Measurements from ENCODE around the gene CORO2A. TPM values are rescaled to one million over a fixed set of nuclear protein-coding genes. Genes with fewer than 3 reads are reported as not detected.

The CORO2A gene
- polyA plus RNA-seq, 1 of the 3 experiments (the other 2 are of a cell fraction), result 2.3 TPM

DNA sequence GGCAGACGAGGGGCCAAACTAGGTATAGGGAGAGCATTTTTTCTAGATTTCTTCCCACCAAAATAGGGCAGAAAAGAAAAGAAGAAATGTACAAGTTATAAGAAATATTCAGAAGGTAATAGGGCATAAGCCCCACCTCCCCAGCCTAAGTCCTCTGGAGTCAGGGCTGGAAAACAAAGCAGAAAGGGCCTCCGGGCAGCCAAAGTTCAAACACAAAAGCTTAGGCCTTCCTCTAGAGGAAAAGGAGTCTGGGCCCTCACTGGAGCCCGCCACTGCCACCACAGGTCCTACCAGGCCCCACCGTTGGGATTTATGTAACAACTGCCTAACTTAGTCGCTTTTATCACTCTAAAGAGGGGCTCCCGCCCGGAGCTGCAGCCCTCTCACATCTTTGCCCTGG is 35.4 kb upstream of the CORO2A start:
- 88% methylated on average over 7 of the region's 7 CpGs for WGBS (ENCODE audit: low lambda C conversion rate)
- DNase-seq, result no peak

GRCh38 chr9:98226957-98227356 is 34.5 kb upstream of the CORO2A start:
- ChIA-PET POLR2A (no interaction called here), CTCF (interaction anchor here (3.5 kb wide), 1 partner anchor 22 kb away, joined by 12 read pairs; no protein-coding TSS in a partner anchor)
- Histone ChIP-seq H4K20me1 (ENCODE audit: insufficient read depth) (no peaks in the 10 kb centered on the region), H3K4me3 (ENCODE audit: low read depth in 2 of 2, low read length in 1 of 2) (no peak overlapping the region), H2AFZ (ENCODE audit: low read depth) (no peak overlapping the region), H3K79me2 (ENCODE audit: insufficient read depth) (no peaks in the 10 kb centered on the region), H3K36me3 (replicated peaks in 1 of 2; ENCODE audit: control insufficient read depth in 1 of 2, insufficient read depth in 2 of 2, low read length in 1 of 2) (peaks cover 4 to 10% of the 10 kb centered on the region in 2 experiments), H3K27ac (ENCODE audit: low read depth in 2 of 2, low read length in 1 of 2) (no peak overlapping the region), H3F3A (replicated peaks; ENCODE audit: insufficient read depth) (peaks cover 8% of the 10 kb centered on the region), H3K9me2 (no peaks in the 10 kb centered on the region), H3K4me2 (no peak overlapping the region), H3K9ac (no peak overlapping the region), H3K9me3 (no peaks in the 10 kb centered on the region), H3K27me3 (ENCODE audit: insufficient read depth) (no peaks in the 10 kb centered on the region), H3K4me1 (ENCODE audit: control insufficient read depth in 1 of 2, insufficient read depth in 2 of 2, low read depth in 1 of 2, low read length in 1 of 2) (peaks cover 4 to 18% of the 10 kb centered on the region in 2 experiments; a peak in 3 of 4 replicates)
- DNase-seq, result no peak
- WGBS (ENCODE audit: low lambda C conversion rate), result 83% methylated on average over 4 of the region's 4 CpGs
- TF ChIP-seq GATA2 (CRISPR knock-in tag; IDR thresholded peaks at IDR 0.05), result no peak
- TF ChIP-seq GABPA (IDR thresholded peaks at IDR 0.05; ENCODE audit: low read depth), result no peak
- TF ChIP-seq, protein P1, sequence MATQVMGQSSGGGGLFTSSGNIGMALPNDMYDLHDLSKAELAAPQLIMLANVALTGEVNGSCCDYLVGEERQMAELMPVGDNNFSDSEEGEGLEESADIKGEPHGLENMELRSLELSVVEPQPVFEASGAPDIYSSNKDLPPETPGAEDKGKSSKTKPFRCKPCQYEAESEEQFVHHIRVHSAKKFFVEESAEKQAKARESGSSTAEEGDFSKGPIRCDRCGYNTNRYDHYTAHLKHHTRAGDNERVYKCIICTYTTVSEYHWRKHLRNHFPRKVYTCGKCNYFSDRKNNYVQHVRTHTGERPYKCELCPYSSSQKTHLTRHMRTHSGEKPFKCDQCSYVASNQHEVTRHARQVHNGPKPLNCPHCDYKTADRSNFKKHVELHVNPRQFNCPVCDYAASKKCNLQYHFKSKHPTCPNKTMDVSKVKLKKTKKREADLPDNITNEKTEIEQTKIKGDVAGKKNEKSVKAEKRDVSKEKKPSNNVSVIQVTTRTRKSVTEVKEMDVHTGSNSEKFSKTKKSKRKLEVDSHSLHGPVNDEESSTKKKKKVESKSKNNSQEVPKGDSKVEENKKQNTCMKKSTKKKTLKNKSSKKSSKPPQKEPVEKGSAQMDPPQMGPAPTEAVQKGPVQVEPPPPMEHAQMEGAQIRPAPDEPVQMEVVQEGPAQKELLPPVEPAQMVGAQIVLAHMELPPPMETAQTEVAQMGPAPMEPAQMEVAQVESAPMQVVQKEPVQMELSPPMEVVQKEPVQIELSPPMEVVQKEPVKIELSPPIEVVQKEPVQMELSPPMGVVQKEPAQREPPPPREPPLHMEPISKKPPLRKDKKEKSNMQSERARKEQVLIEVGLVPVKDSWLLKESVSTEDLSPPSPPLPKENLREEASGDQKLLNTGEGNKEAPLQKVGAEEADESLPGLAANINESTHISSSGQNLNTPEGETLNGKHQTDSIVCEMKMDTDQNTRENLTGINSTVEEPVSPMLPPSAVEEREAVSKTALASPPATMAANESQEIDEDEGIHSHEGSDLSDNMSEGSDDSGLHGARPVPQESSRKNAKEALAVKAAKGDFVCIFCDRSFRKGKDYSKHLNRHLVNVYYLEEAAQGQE (IDR thresholded peaks at IDR 0.05; ENCODE audit: low read depth, low read length), result no peak
- TF ChIP-seq MAX (IDR thresholded peaks at IDR 0.05; ENCODE audit: low read depth), result no peak
- no peak for TF ChIP-seq MEF2A (IDR thresholded peaks at IDR 0.05; ENCODE audit: borderline replicate concordance, low read depth)
- TF ChIP-seq, protein P2, sequence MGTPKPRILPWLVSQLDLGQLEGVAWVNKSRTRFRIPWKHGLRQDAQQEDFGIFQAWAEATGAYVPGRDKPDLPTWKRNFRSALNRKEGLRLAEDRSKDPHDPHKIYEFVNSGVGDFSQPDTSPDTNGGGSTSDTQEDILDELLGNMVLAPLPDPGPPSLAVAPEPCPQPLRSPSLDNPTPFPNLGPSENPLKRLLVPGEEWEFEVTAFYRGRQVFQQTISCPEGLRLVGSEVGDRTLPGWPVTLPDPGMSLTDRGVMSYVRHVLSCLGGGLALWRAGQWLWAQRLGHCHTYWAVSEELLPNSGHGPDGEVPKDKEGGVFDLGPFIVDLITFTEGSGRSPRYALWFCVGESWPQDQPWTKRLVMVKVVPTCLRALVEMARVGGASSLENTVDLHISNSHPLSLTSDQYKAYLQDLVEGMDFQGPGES (IDR thresholded peaks at IDR 0.05; ENCODE audit: low read depth, low read length), result no peak
- TF ChIP-seq PBX3 (IDR thresholded peaks at IDR 0.05), result no peak
- TF ChIP-seq, protein P3, sequence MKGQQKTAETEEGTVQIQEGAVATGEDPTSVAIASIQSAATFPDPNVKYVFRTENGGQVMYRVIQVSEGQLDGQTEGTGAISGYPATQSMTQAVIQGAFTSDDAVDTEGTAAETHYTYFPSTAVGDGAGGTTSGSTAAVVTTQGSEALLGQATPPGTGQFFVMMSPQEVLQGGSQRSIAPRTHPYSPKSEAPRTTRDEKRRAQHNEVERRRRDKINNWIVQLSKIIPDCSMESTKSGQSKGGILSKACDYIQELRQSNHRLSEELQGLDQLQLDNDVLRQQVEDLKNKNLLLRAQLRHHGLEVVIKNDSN (IDR thresholded peaks at IDR 0.05; ENCODE audit: borderline replicate concordance, low read depth), result no peak

More for the DNA sequence above, 35.4 kb upstream of the CORO2A start:
- H3K9me2 ChIP-seq, result no peaks in the 10 kb centered on the region
- H3K27me3 ChIP-seq (ENCODE audit: insufficient read depth), result no peaks in the 10 kb centered on the region
- H4K20me1 ChIP-seq (ENCODE audit: insufficient read depth), result no peaks in the 10 kb centered on the region
- H3K27ac ChIP-seq (ENCODE audit: low read depth in 2 of 2, low read length in 1 of 2), result no peak overlapping the region
- no peak overlapping the region for H2AFZ ChIP-seq (ENCODE audit: low read depth)
- H3K36me3 ChIP-seq (replicated peaks in 1 of 2; ENCODE audit: control insufficient read depth in 1 of 2, insufficient read depth in 2 of 2, low read length in 1 of 2), result peaks cover 4 to 10% of the 10 kb centered on the region in 2 experiments
- no peak overlapping the region for H3K9ac ChIP-seq
- H3K79me2 ChIP-seq (ENCODE audit: insufficient read depth), result no peaks in the 10 kb centered on the region
- no peak overlapping the region for H3K4me2 ChIP-seq
- peaks cover 2 to 18% of the 10 kb centered on the region in 2 experiments; a peak in 3 of 4 replicates for H3K4me1 ChIP-seq (ENCODE audit: control insufficient read depth in 1 of 2, insufficient read depth in 2 of 2, low read depth in 1 of 2, low read length in 1 of 2)
- peaks cover 13% of the 10 kb centered on the region for H3F3A ChIP-seq (replicated peaks; ENCODE audit: insufficient read depth)
- ChIA-PET CTCF (interaction anchor here (1.2 to 3.5 kb wide), 2 partner anchors 23 to 154 kb away, joined by 3 to 12 read pairs; no protein-coding TSS in a partner anchor), POLR2A (no interaction called here)
- no peak overlapping the region for H3K4me3 ChIP-seq (ENCODE audit: low read depth in 2 of 2, low read length in 1 of 2)
- TF ChIP-seq, protein P2 (IDR thresholded peaks at IDR 0.05; ENCODE audit: low read depth, low read length), result no peak
- TF ChIP-seq NFIC (IDR thresholded peaks at IDR 0.05; ENCODE audit: borderline replicate concordance), result no peak
- no peak for TF ChIP-seq GATA2 (CRISPR knock-in tag; IDR thresholded peaks at IDR 0.05)
- no peak for TF ChIP-seq MXI1 (IDR thresholded peaks at IDR 0.05; ENCODE audit: low read depth, low read length)
- TF ChIP-seq POLR2AphosphoS5 (IDR thresholded peaks at IDR 0.05; ENCODE audit: low read depth, low read length), result no peak
- no peak for TF ChIP-seq USF2 (IDR thresholded peaks at IDR 0.05; ENCODE audit: borderline replicate concordance, low read depth, low read length)
- no peak for TF ChIP-seq RAD21 (IDR thresholded peaks at IDR 0.05; ENCODE audit: low read length)
- TF ChIP-seq SIN3A (IDR thresholded peaks at IDR 0.05; ENCODE audit: borderline replicate concordance, low read depth, low read length), result no peak
- TF ChIP-seq ELF1 (IDR thresholded peaks at IDR 0.05), result no peak
- TF ChIP-seq RFX5 (IDR thresholded peaks at IDR 0.05; ENCODE audit: low read length), result no peak
- TF ChIP-seq GABPA (IDR thresholded peaks at IDR 0.05; ENCODE audit: low read depth), result no peak
- no peak for TF ChIP-seq RCOR1 (IDR thresholded peaks at IDR 0.05; ENCODE audit: low read length)
- no peak for TF ChIP-seq TEAD4 (IDR thresholded peaks at IDR 0.05; ENCODE audit: borderline replicate concordance, insufficient read depth)
- TF ChIP-seq NRF1 (IDR thresholded peaks at IDR 0.05; ENCODE audit: low read depth, low read length), result no peak
- no peak for TF ChIP-seq FOXJ3 (CRISPR knock-in tag; IDR thresholded peaks at IDR 0.05)
- no peak for TF ChIP-seq TCF12 (IDR thresholded peaks at IDR 0.05)
- no peak for TF ChIP-seq EZH2phosphoT487 (IDR thresholded peaks at IDR 0.05; ENCODE audit: borderline replicate concordance, low read depth)
- no peak for TF ChIP-seq MEF2A (IDR thresholded peaks at IDR 0.05; ENCODE audit: borderline replicate concordance, low read depth)
- H3K9me3 ChIP-seq, result no peaks in the 10 kb centered on the region
